ENCODE results near the gene PLXNA4. TPM values are rescaled to one million over a fixed set of nuclear protein-coding genes. Genes with fewer than 3 reads are reported as not detected.

PLXNA4 gene
- total and polyA plus RNA-seq, 9 of the 15 experiments (the other 6 are each of a cell fraction or from before 2014, with no cell fraction given), result under 0.01 to 0.09 TPM; not detected in 7

DNA sequence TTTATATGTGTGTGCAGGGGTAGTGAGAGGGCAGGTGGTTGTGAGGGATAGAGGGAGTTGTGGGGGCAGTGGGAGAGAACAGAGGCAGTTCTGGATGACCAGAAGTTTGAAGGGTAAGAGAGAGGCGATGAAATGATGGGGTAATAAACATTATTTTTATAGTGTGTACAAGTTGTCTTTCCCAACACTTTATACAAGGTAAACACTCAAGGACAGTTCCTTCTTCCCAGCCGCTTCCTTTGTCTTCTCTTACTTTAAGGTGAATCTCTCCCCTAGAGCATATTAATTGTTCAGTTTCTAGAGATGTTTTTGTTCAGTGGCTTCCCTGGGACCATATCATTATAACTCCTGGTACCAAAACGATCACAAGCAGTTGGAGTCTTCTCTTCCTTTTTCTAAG is 475.8 kb downstream of the PLXNA4 start:
- no peaks in the 10 kb centered on the region for H3K9me1 ChIP-seq (ENCODE audit: control insufficient read depth, insufficient read depth, low read length)
- no TSS peak for BruUV-seq (replicated peaks)
- H3K4me1 ChIP-seq (replicated peaks in 1 of 2; ENCODE audit: control insufficient read depth in 2 of 2, insufficient read depth in 2 of 2, low read length in 2 of 2), result no peaks in the 10 kb centered on the region; a peak in 1 of 5 replicates
- intact Hi-C loops (cut with micrococcal nuclease), result no loop called here
- no peaks in the 10 kb centered on the region for H3K36me3 ChIP-seq (ENCODE audit: control insufficient read depth, insufficient read depth, low read length)
- DNase-seq (ENCODE audit: extremely low read depth in 1 of 4, low spot score in 3 of 4) (no peak), FAIRE-seq (no peak), ATAC-seq (no peak)
- no peak overlapping the region for H3K27ac ChIP-seq (ENCODE audit: extremely low read depth, low read depth, low read length)
- H3K9ac ChIP-seq (ENCODE audit: insufficient read depth in 1 of 2, low read depth in 2 of 2, low read length in 2 of 2), result no peak overlapping the region
- no peaks in the 10 kb centered on the region for H3K9me3 ChIP-seq (replicated peaks; ENCODE audit: control insufficient read depth, insufficient read depth, low read depth, low read length)
- H2AFZ ChIP-seq (ENCODE audit: low read depth, low read length), result no peak overlapping the region
- peaks cover 0 to 24% of the 10 kb centered on the region in 2 experiments; a peak in 2 of 5 replicates for H3K27me3 ChIP-seq (ENCODE audit: control insufficient read depth in 2 of 2, insufficient read depth in 2 of 2, low read length in 2 of 2)
- 0% methylated on average over 3 of the region's 3 CpGs for WGBS (ENCODE audit: insufficient coverage, low coverage, missing lambda C conversion rate)
- in situ Hi-C loops (cut with MboI), result no loop called here
- no peaks in the 10 kb centered on the region for H4K20me1 ChIP-seq (replicated peaks; ENCODE audit: control insufficient read depth, insufficient read depth, low read length)
- no peaks in the 10 kb centered on the region for H3K79me2 ChIP-seq (ENCODE audit: control insufficient read depth, insufficient read depth, low read length)
- no peak overlapping the region for H3K4me2 ChIP-seq (ENCODE audit: insufficient read depth, low read length)
- POLR2A ChIA-PET, result interaction anchor here (1.0 kb wide), 1 partner anchor 16 kb away, joined by 5 read pairs; no protein-coding TSS in a partner anchor
- CTCF ChIA-PET (ENCODE audit: low intra/inter-chr PET ratio), result no interaction called here
- no peak overlapping the region for H3K4me3 ChIP-seq
- TF ChIP-seq CCNT2 (IDR thresholded peaks at IDR 0.05; ENCODE audit: borderline replicate concordance, extremely low read depth, insufficient read length, low read depth, low read length), result no peak
- no peak for TF ChIP-seq ARNT (IDR thresholded peaks at IDR 0.05)
- TF ChIP-seq TRIM28 (IDR thresholded peaks at IDR 0.05), result no peak
- TF ChIP-seq DACH1 (IDR thresholded peaks at IDR 0.05; ENCODE audit: partially characterized antibody), result no peak
- TF ChIP-seq, protein P1, sequence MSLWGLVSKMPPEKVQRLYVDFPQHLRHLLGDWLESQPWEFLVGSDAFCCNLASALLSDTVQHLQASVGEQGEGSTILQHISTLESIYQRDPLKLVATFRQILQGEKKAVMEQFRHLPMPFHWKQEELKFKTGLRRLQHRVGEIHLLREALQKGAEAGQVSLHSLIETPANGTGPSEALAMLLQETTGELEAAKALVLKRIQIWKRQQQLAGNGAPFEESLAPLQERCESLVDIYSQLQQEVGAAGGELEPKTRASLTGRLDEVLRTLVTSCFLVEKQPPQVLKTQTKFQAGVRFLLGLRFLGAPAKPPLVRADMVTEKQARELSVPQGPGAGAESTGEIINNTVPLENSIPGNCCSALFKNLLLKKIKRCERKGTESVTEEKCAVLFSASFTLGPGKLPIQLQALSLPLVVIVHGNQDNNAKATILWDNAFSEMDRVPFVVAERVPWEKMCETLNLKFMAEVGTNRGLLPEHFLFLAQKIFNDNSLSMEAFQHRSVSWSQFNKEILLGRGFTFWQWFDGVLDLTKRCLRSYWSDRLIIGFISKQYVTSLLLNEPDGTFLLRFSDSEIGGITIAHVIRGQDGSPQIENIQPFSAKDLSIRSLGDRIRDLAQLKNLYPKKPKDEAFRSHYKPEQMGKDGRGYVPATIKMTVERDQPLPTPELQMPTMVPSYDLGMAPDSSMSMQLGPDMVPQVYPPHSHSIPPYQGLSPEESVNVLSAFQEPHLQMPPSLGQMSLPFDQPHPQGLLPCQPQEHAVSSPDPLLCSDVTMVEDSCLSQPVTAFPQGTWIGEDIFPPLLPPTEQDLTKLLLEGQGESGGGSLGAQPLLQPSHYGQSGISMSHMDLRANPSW (CRISPR knock-in tag; IDR thresholded peaks at IDR 0.05), result no peak
- TF ChIP-seq, protein P2, sequence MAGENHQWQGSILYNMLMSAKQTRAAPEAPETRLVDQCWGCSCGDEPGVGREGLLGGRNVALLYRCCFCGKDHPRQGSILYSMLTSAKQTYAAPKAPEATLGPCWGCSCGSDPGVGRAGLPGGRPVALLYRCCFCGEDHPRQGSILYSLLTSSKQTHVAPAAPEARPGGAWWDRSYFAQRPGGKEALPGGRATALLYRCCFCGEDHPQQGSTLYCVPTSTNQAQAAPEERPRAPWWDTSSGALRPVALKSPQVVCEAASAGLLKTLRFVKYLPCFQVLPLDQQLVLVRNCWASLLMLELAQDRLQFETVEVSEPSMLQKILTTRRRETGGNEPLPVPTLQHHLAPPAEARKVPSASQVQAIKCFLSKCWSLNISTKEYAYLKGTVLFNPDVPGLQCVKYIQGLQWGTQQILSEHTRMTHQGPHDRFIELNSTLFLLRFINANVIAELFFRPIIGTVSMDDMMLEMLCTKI (IDR thresholded peaks at IDR 0.05; ENCODE audit: partially characterized antibody), result no peak
- TF ChIP-seq ZNF717 (CRISPR knock-in tag; IDR thresholded peaks at IDR 0.05), result no peak
- TF ChIP-seq ZNF175 (CRISPR knock-in tag; IDR thresholded peaks at IDR 0.05; ENCODE audit: low read depth), result no peak
- TF ChIP-seq, protein P3, sequence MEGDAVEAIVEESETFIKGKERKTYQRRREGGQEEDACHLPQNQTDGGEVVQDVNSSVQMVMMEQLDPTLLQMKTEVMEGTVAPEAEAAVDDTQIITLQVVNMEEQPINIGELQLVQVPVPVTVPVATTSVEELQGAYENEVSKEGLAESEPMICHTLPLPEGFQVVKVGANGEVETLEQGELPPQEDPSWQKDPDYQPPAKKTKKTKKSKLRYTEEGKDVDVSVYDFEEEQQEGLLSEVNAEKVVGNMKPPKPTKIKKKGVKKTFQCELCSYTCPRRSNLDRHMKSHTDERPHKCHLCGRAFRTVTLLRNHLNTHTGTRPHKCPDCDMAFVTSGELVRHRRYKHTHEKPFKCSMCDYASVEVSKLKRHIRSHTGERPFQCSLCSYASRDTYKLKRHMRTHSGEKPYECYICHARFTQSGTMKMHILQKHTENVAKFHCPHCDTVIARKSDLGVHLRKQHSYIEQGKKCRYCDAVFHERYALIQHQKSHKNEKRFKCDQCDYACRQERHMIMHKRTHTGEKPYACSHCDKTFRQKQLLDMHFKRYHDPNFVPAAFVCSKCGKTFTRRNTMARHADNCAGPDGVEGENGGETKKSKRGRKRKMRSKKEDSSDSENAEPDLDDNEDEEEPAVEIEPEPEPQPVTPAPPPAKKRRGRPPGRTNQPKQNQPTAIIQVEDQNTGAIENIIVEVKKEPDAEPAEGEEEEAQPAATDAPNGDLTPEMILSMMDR (IDR thresholded peaks at IDR 0.05 in 2 of 3, conservative IDR thresholded peaks at IDR 0.05 in 1 of 3; ENCODE audit: insufficient read depth in 2 of 3, low read depth in 1 of 3, low read length in 3 of 3), result no peak
- no peak for TF ChIP-seq ARHGAP35 (IDR thresholded peaks at IDR 0.05; ENCODE audit: partially characterized antibody)
- TF ChIP-seq HMG20A (CRISPR knock-in tag; conservative IDR thresholded peaks at IDR 0.05), result no peak
- no peak for TF ChIP-seq ZNF436 (CRISPR knock-in tag; IDR thresholded peaks at IDR 0.05)
- no peak for TF ChIP-seq ADNP (tag; IDR thresholded peaks at IDR 0.05)
- TF ChIP-seq HNRNPL (IDR thresholded peaks at IDR 0.05; ENCODE audit: low read depth, low read length), result no peak
- TF ChIP-seq, protein P4, sequence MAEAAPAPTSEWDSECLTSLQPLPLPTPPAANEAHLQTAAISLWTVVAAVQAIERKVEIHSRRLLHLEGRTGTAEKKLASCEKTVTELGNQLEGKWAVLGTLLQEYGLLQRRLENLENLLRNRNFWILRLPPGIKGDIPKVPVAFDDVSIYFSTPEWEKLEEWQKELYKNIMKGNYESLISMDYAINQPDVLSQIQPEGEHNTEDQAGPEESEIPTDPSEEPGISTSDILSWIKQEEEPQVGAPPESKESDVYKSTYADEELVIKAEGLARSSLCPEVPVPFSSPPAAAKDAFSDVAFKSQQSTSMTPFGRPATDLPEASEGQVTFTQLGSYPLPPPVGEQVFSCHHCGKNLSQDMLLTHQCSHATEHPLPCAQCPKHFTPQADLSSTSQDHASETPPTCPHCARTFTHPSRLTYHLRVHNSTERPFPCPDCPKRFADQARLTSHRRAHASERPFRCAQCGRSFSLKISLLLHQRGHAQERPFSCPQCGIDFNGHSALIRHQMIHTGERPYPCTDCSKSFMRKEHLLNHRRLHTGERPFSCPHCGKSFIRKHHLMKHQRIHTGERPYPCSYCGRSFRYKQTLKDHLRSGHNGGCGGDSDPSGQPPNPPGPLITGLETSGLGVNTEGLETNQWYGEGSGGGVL (CRISPR knock-in tag; IDR thresholded peaks at IDR 0.05), result no peak
